H1 (cell line): ENCODE results near the gene MITF. TPM values are rescaled to one million over a fixed set of nuclear protein-coding genes. Genes with fewer than 3 reads are reported as not detected.

Source experiments
- CTCF ChIA-PET: fragments of 300-600 bp; sonication (Branson Sonifier 250); formaldehyde crosslinking; loops from one replicate; lab custom pipeline; 2021; ENCODE audit not compliant: partially characterized antibody; lab: Charles Lee
- POLR2A ChIA-PET: fragments of 300-600 bp; sonication (Branson Sonifier 250); formaldehyde crosslinking; loops from one replicate; lab custom pipeline; 2021; ENCODE audit warnings: inconsistent platforms; ENCODE audit not compliant: partially characterized antibody; lab: Charles Lee
- DNase-seq, 2 experiments: peaks; one replicate each; pipeline versions ENCODE4 v3.0.0 to v3.0.0-alpha.2; 2010 to 2022; ENCODE audit warnings: low spot score in 2 of 2, low read depth in 1 of 2, mixed read lengths in 1 of 2
- FAIRE-seq: peaks from 2 replicates; lab custom pipeline; 2011; peaks lifted over from hg19 to GRCh38; lab: Jason Lieb, UNC
- H2AFZ ChIP-seq: 2 replicates; pipeline ENCODE4 v1.8.1; 2012; ENCODE audit warnings: low read length, inconsistent platforms
- H2AK5ac ChIP-seq: 2 replicates; pipeline ENCODE4 v1.6.1; 2013; ENCODE audit warnings: low read depth, low read length
- H2BK120ac ChIP-seq: replicated peaks from 2 replicates; pipeline ENCODE3; 2013; ENCODE audit warnings: low read depth, low read length, inconsistent platforms
- H2BK12ac ChIP-seq: 2 replicates; pipeline ENCODE4 v1.6.1; 2013; ENCODE audit warnings: low read depth, low read length
- H2BK15ac ChIP-seq: 2 replicates; pipeline ENCODE4 v1.6.1; 2013; ENCODE audit warnings: low read length
- H2BK20ac ChIP-seq: 2 replicates; pipeline ENCODE4 v1.6.1; 2013; ENCODE audit warnings: low read length
- H2BK5ac ChIP-seq: 2 replicates; pipeline ENCODE4 v1.6.1; 2013; ENCODE audit warnings: low read depth, low read length
- H3K14ac ChIP-seq: 2 replicates; pipeline ENCODE4 v1.6.1; 2013; ENCODE audit warnings: inconsistent platforms; ENCODE audit not compliant: insufficient read length
- H3K18ac ChIP-seq: 2 replicates; pipeline ENCODE4 v1.6.1; 2013; ENCODE audit warnings: low read length; ENCODE audit errors: extremely low read depth
- H3K23ac ChIP-seq: 2 replicates; pipeline ENCODE4 v1.6.1; 2013; ENCODE audit warnings: inconsistent platforms; ENCODE audit not compliant: insufficient read length
- H3K23me2 ChIP-seq: 2 replicates; pipeline ENCODE4 v1.6.1; 2013; ENCODE audit warnings: low read depth, low read length
- H3K27ac ChIP-seq: 2 replicates; pipeline ENCODE4 v1.6.1; 2011; ENCODE audit warnings: low read depth, low read length, inconsistent platforms
- H3K27me3 ChIP-seq, 4 experiments: replicated peaks in 1 of 4; 1 replicate in 1 of 4; 2 replicates in 3 of 4; pipeline versions ENCODE4 v1.6.1 to v1.8.1; 2011 to 2013; ENCODE audit warnings: low read length in 3 of 4, mild to moderate bottlenecking in 3 of 4, inconsistent platforms in 2 of 4, mixed read lengths in 2 of 4, moderate library complexity in 1 of 4; ENCODE audit not compliant: control insufficient read depth in 3 of 4, insufficient read depth in 3 of 4; ENCODE audit errors: extremely low read depth in 1 of 4
- H3K36me3 ChIP-seq, 4 experiments: 2 replicates each; pipeline versions ENCODE4 v1.6.1 to v1.8.1; 2011 to 2013; ENCODE audit warnings: mild to moderate bottlenecking in 4 of 4, low read length in 3 of 4, moderate library complexity in 2 of 4, control low read depth in 1 of 4, inconsistent platforms in 1 of 4; ENCODE audit not compliant: insufficient read depth in 4 of 4, control insufficient read depth in 2 of 4
- H3K4ac ChIP-seq: replicated peaks from 2 replicates; pipeline ENCODE3; 2013; ENCODE audit warnings: low read length, low read depth, mixed read lengths, inconsistent platforms; ENCODE audit not compliant: insufficient read length
- H3K4me1 ChIP-seq, 4 experiments: replicated peaks in 1 of 4; 1 replicate in 1 of 4; 2 replicates in 3 of 4; pipeline versions ENCODE4 v1.6.1 to v1.8.1; 2011 to 2013; ENCODE audit warnings: low read length in 3 of 4, inconsistent platforms in 2 of 4, mixed read lengths in 1 of 4; ENCODE audit not compliant: insufficient read depth in 4 of 4, control insufficient read depth in 3 of 4
- H3K4me2 ChIP-seq, 2 experiments: 2 replicates each; pipeline versions ENCODE4 v1.6.1 to v1.8.1; 2011 to 2013; ENCODE audit warnings: low read depth in 2 of 2, low read length in 2 of 2, control low read depth in 1 of 2, inconsistent platforms in 1 of 2, mild to moderate bottlenecking in 1 of 2; ENCODE audit not compliant: insufficient read depth in 1 of 2
- H3K4me3 ChIP-seq, 4 experiments: fragments of 200-600, 300-600 bp in 1 of 4; sonication (generic), shearing (Covaris generic), sonication (Bioruptor Twin) in 1 of 4; 2 replicates each; pipeline versions ENCODE4 v1.5.1 to v1.8.1; 2011 to 2016; ENCODE audit warnings: low read length in 4 of 4, low read depth in 3 of 4, control low read depth in 2 of 4, inconsistent platforms in 2 of 4, mild to moderate bottlenecking in 2 of 4, mixed read lengths in 1 of 4, moderate library complexity in 1 of 4; ENCODE audit not compliant: insufficient read depth in 2 of 4; ENCODE audit errors: extremely low read depth in 1 of 4
- H3K56ac ChIP-seq: replicated peaks from 2 replicates; pipeline ENCODE3; 2013; ENCODE audit warnings: low read depth, mild to moderate bottlenecking, mixed read lengths, low read length, inconsistent platforms; ENCODE audit not compliant: insufficient read length
- H3K79me1 ChIP-seq: 2 replicates; pipeline ENCODE4 v1.6.1; 2013; ENCODE audit warnings: low read depth, low read length, control low read depth
- H3K79me2 ChIP-seq, 2 experiments: 2 replicates each; pipeline versions ENCODE4 v1.6.1 to v1.8.1; 2012 to 2013; ENCODE audit warnings: low read length in 2 of 2, mild to moderate bottlenecking in 2 of 2, inconsistent platforms in 1 of 2; ENCODE audit not compliant: insufficient read depth in 2 of 2, control insufficient read depth in 1 of 2
- H3K9ac ChIP-seq, 4 experiments: replicated peaks in 1 of 4; 1 replicate in 1 of 4; 2 replicates in 3 of 4; pipeline versions ENCODE4 v1.6.1 to v1.8.1; 2011 to 2013; ENCODE audit warnings: low read depth in 3 of 4, low read length in 3 of 4, control low read depth in 2 of 4, mild to moderate bottlenecking in 2 of 4, moderate library complexity in 2 of 4, inconsistent platforms in 1 of 4; ENCODE audit errors: extremely low read depth in 1 of 4
- H3K9me3 ChIP-seq, 2 experiments: 2 replicates each; pipeline versions ENCODE4 v1.6.1 to v1.8.1; 2012 to 2013; ENCODE audit warnings: mild to moderate bottlenecking in 2 of 2, moderate library complexity in 2 of 2, control low read depth in 1 of 2, inconsistent platforms in 1 of 2, low read depth in 1 of 2, low read length in 1 of 2, mixed read lengths in 1 of 2; ENCODE audit not compliant: insufficient read depth in 2 of 2
- H4K20me1 ChIP-seq, 2 experiments: replicated peaks in 1 of 2; 2 replicates each; pipeline versions ENCODE3 to v1.8.1; 2011 to 2013; ENCODE audit warnings: inconsistent platforms in 2 of 2, low read length in 2 of 2, mild to moderate bottlenecking in 1 of 2; ENCODE audit not compliant: insufficient read depth in 2 of 2, control insufficient read depth in 1 of 2
- H4K5ac ChIP-seq: 2 replicates; pipeline ENCODE4 v1.6.1; 2013; ENCODE audit warnings: low read length, low read depth, mixed read lengths, inconsistent platforms; ENCODE audit not compliant: insufficient read length
- H4K8ac ChIP-seq: 2 replicates; pipeline ENCODE4 v1.8.0; 2013; ENCODE audit warnings: mild to moderate bottlenecking, moderate library complexity, low read length, inconsistent platforms; ENCODE audit not compliant: insufficient read depth; ENCODE audit errors: extremely low read depth
- H4K91ac ChIP-seq: replicated peaks from 2 replicates; pipeline ENCODE3; 2013; ENCODE audit warnings: low read length, mixed read lengths, inconsistent platforms; ENCODE audit not compliant: insufficient read length
- BACH1 ChIP-seq: IDR thresholded peaks from 2 replicates; pipeline ENCODE4 v1.6.1; 2012; ENCODE audit warnings: low read length, improper control_type of control experiment
- BCL11A ChIP-seq, 2 experiments: IDR thresholded peaks; one replicate each; pipeline ENCODE4 v1.6.1; 2011; ENCODE audit warnings: low read depth in 2 of 2, low read length in 2 of 2, mild to moderate bottlenecking in 2 of 2
- BRCA1 ChIP-seq: IDR thresholded peaks from 2 replicates; pipeline ENCODE4 v1.6.1; 2012; ENCODE audit warnings: low read depth, low read length, improper control_type of control experiment
- CHD2 ChIP-seq: IDR thresholded peaks from 2 replicates; pipeline ENCODE4 v1.6.1; 2012; ENCODE audit warnings: low read length, improper control_type of control experiment
- E2F6 ChIP-seq: IDR thresholded peaks from 2 replicates; pipeline ENCODE4 v1.6.1; 2012; ENCODE audit warnings: inconsistent platforms
- EGR1 ChIP-seq: IDR thresholded peaks from 2 replicates; pipeline ENCODE4 v1.6.1; 2011; ENCODE audit warnings: low read depth, low read length, borderline replicate concordance
- GTF2F1 ChIP-seq: IDR thresholded peaks from 2 replicates; pipeline ENCODE4 v1.6.1; 2012; ENCODE audit warnings: low read depth, low read length, improper control_type of control experiment, borderline replicate concordance
- HDAC6 ChIP-seq: IDR thresholded peaks from one replicate; pipeline ENCODE4 v1.7.1; 2012; ENCODE audit warnings: low read depth, mild to moderate bottlenecking, inconsistent platforms, low read length, moderate library complexity
- KDM5A ChIP-seq: fragments of 200-600 bp; IDR thresholded peaks from 2 replicates; pipeline ENCODE4 v1.7.1; 2012; ENCODE audit warnings: mild to moderate bottlenecking, low read length, inconsistent platforms, mixed read lengths
- POLR2AphosphoS5 ChIP-seq: IDR thresholded peaks from 2 replicates; pipeline ENCODE4 v1.6.1; 2011; ENCODE audit warnings: low read depth, low read length
- SAP30 ChIP-seq: fragments of 300-600 bp; sonication (generic); IDR thresholded peaks from 2 replicates; pipeline ENCODE4 v1.7.1; 2012; ENCODE audit warnings: low read length, moderate library complexity, mild to moderate bottlenecking, inconsistent platforms; ENCODE audit not compliant: insufficient read depth, insufficient replicate concordance
- TAF1 ChIP-seq: IDR thresholded peaks from 2 replicates; pipeline ENCODE4 v1.6.1; 2011; ENCODE audit warnings: mild to moderate bottlenecking, low read depth, low read length
- TBP ChIP-seq: IDR thresholded peaks from 2 replicates; pipeline ENCODE4 v1.6.1; 2011; ENCODE audit warnings: low read depth, low read length, improper control_type of control experiment
- TEAD4 ChIP-seq: IDR thresholded peaks from 2 replicates; pipeline ENCODE4 v1.6.1; 2012; ENCODE audit warnings: low read depth, low read length, inconsistent platforms, mixed read lengths
- YY1 ChIP-seq: IDR thresholded peaks from 2 replicates; pipeline ENCODE4 v1.6.1; 2011; ENCODE audit warnings: low read depth, mild to moderate bottlenecking, low read length
- ZNF274 ChIP-seq: IDR thresholded peaks from 2 replicates; pipeline ENCODE4 v1.7.0; 2012; ENCODE audit warnings: low read length, borderline replicate concordance; ENCODE audit errors: extremely low read depth
- WGBS, 2 experiments: shearing (Covaris generic) in 1 of 2; methylation state at CpG; one replicate each; pipeline versions ENCODE4 v1.1.6 to v1.1.7; 2013 to 2015; ENCODE audit warnings: low lambda C conversion rate in 2 of 2, mixed read lengths in 2 of 2, inconsistent platforms in 1 of 2, low coverage in 1 of 2, missing lambda C conversion rate in 1 of 2; ENCODE audit not compliant: insufficient replicate concordance in 2 of 2, insufficient coverage in 1 of 2, insufficient read length in 1 of 2; ENCODE audit errors: extremely low coverage in 1 of 2, missing lambda C conversion rate in 1 of 2; 5-methylcytosine and 5-hydroxymethylcytosine counted together
- polyA plus RNA-seq, 7 experiments: library from polyadenylated mRNA; depleted of rRNA in 3 of 7; stranded (reverse) in 5 of 7; unstranded in 2 of 7; fragments of >200 nt in 5 of 7; fragments of 200-250 nt in 2 of 7; gene quantifications; 1 replicate in 5 of 7; 2 replicates in 1 of 7; 4 replicates in 1 of 7; pipeline versions ENCODE4 v1.2.1 to v1.2.3, GENCODE V29; 2011 to 2013; ENCODE audit warnings: missing spikeins in 2 of 7, mixed read lengths in 2 of 7
- total RNA-seq: library from RNA; stranded (reverse); fragmentation: NEBNext Ultra II Directional; extraction: Animal tissue kit (Norgen Biotek cat#: 25700); gene quantifications from 2 replicates; pipeline ENCODE4 v1.2.1, GENCODE V29; 2021

MITF gene
- total and polyA plus RNA-seq, 2 of the 8 experiments (the other 6 are each of a cell fraction or from before 2014, with no cell fraction given): 0.53 to 1.4 TPM

- H3K9me3 ChIP-seq: no peaks in the 10 kb centered on the region
- H3K23ac ChIP-seq: no peak overlapping the region
- H3K56ac ChIP-seq: no peak overlapping the region
- no peak for FAIRE-seq
- H4K20me1 ChIP-seq: no peaks in the 10 kb centered on the region
- H3K27ac ChIP-seq: no peak overlapping the region
- no peak overlapping the region for H2BK20ac ChIP-seq
- no peaks in the 10 kb centered on the region for H3K4me1 ChIP-seq
- H3K27me3 ChIP-seq: no peaks in the 10 kb centered on the region
- CTCF ChIA-PET: no interaction called here
- H4K5ac ChIP-seq: no peak overlapping the region
- POLR2A ChIA-PET: no interaction called here
- H4K8ac ChIP-seq: no peak overlapping the region
- no peak overlapping the region for H3K4ac ChIP-seq
- no peak overlapping the region for H2AFZ ChIP-seq
- H3K79me2 ChIP-seq: no peaks in the 10 kb centered on the region
- no peak overlapping the region for H2AK5ac ChIP-seq
- no peak overlapping the region for H2BK5ac ChIP-seq
- H2BK120ac ChIP-seq: no peak overlapping the region
- H3K14ac ChIP-seq: no peak overlapping the region
- no peaks in the 10 kb centered on the region for H3K79me1 ChIP-seq
- H3K4me3 ChIP-seq: no peak overlapping the region
- H3K18ac ChIP-seq: no peak overlapping the region
- H3K36me3 ChIP-seq: no peaks in the 10 kb centered on the region
- no peaks in the 10 kb centered on the region for H3K23me2 ChIP-seq
- H2BK12ac ChIP-seq: no peak overlapping the region
- H3K9ac ChIP-seq: no peak overlapping the region
- H4K91ac ChIP-seq: no peak overlapping the region
- WGBS, 2 experiments: 96% methylated on average over 2 of the region's 2 CpGs; no CpG with 5 or more reads in 1 of the 2 experiments
- DNase-seq: no peak
- H2BK15ac ChIP-seq: no peak overlapping the region
- no peak overlapping the region for H3K4me2 ChIP-seq
- TF ChIP-seq TAF1 (no peak), KDM5A (no peak), HDAC6 (no peak), POLR2AphosphoS5 (no peak), SAP30 (no peak), BACH1 (no peak), EGR1 (no peak), TEAD4 (no peak), GTF2F1 (no peak), BCL11A (IDR thresholded peaks at IDR 0.05; ENCODE audit: low read depth in 2 of 2, low read length in 2 of 2) (no peak), YY1 (no peak), BRCA1 (no peak), E2F6 (no peak), TBP (no peak), ZNF274 (no peak), CHD2 (no peak)
Measured at GRCh38 chr3:69825446-69825845, 86.2 kb downstream of the MITF start.
